Activated effector memory CD4-positive, alpha-beta T cell treated with anti-CD3 and anti-CD28 coated beads, Interleukin-2, amount 50 U/mL, for 16 hours (primary cell): ENCODE measurements around the gene ABI3BP.

Experiments
- DNase-seq: peaks from one replicate; pipeline ENCODE4 v3.0.0-alpha.2; 2020

ABI3BP gene

DNA sequence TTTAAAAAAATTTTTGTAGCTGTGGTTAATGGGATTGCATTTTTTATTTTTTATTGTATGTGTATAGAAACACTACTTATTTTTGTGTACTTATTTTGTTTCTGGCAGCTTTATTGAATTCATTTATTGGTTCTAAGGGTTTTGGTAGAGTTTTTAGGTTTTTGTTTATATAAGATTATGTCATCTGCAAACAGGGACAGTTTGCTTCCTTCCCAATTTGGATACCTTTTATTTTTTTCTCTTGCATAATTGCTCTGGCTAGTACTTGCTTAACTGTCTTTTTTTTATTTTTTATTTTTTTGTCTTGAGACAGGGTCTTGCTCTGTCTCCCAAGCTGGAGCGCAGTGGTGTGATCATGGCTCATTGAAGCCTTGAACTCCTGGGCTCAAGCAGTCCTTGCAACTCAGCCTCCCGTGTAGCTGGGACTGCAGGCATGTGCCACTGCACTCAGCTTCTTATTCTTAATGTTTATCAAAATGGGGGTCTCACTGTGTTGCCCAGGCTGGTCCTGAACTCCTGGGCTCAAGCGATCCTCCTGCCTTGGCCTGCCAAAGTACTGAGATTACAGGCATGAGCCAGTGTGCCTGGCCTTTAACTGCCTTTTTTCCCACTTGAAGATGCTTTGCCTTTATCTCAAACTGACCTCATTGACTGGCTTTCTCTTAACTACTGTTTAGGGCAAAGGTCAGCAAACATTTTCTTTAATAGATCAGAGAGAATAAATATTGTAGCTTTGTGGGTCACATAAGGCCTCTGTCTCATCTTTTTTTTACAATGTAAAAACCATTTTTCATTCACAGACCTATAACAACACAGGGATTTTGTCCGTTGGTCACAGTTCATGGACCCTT, 275.4 kb downstream of the ABI3BP start:
- no peak for DNase-seq

DNA sequence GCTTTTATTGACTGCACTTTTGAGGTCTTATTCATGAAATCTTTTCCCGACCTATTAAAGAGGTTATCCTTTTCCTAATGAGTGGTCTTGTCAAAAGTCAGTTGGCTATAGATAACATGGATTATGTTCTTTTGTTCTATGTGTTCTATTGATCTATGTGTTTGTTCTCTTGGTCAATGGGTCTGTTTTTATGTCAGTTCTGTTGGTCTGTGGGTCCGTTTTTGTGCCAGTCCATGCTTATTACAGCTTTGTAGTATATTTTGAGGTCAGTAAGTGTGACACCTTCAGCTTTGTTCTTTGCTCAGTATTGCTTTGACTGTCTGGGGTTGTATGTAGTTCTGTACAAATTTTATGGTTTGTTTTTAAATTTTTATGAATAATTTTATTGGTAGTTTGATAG, 276.2 kb downstream of the ABI3BP start:
- no peak for DNase-seq

DNA sequence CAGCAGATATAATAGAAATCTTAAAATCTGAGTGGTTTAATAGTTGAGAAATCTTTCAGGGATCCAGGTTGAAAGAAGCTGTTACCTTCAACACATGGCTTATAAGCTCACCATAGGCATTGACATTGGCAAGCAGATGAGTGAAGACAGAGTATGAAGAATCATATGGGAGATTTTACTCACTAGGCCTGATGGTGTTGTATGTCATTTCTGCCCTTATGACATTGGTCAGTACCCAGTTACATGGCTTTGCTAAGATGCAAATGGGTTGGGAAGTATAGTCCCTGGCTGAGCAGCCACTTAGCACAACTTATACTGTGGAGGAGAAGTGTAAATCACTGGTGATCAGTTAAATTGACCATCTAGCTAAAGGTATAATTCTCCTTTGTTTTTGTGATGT, 278.0 kb downstream of the ABI3BP start:
- DNase-seq: no peak

DNA sequence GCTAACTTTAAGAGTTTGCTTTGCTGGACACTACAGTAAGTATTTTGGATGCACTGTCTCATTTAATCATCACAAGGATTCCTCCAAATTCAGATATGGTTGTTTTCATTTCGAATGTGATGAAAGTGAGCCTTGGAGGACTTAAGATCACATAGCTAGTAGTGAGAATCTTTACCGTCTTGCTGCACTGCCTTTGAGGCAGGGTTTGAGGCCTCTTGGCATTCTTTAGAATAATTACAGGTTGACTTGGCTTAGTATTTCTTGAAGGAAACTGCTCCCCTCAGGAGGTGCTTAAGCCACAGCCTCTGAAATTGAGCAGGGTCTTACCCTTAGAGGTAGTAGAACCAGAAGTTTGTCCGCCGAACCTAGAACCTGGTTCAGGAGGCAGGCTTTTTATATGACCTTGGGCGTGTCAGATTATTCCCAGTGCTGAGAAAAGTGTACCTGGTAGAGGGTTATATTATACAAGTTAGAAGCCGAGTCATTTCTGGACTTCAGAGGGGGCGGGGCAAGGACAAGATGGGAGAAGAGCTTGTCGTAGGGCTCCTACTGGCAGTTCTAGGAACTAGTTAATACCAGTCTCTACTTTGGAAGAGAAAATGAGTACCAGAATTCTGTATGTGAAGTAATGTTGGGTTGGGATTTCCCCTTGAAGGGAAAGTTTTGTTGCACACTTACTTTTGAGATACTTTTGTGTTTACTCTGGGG, 282.8 kb downstream of the ABI3BP start:
- DNase-seq: peak; percentile 87

DNA sequence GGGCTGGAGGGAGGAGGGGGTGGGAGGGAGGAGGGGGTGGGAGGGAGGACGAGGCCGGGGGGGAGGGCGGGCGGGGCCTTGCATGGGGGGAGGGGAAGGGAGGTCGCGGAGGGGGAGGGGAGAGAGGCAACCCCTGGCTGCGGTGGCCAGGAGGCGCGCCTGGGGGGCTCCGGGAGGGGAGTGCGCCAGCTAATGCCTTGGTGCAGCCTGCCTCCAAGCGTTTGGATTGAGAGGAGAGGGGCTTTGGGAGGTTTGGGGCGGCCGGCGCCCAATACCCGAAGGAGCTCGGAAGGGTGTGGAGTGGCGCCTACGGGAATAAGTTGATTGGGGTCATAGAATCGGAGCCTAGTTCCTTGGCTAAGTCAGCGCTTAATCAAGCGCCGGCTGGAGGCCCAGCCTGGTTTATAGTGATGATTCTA, 283.4 kb downstream of the ABI3BP start:
- DNase-seq: peak; percentile 76

DNA sequence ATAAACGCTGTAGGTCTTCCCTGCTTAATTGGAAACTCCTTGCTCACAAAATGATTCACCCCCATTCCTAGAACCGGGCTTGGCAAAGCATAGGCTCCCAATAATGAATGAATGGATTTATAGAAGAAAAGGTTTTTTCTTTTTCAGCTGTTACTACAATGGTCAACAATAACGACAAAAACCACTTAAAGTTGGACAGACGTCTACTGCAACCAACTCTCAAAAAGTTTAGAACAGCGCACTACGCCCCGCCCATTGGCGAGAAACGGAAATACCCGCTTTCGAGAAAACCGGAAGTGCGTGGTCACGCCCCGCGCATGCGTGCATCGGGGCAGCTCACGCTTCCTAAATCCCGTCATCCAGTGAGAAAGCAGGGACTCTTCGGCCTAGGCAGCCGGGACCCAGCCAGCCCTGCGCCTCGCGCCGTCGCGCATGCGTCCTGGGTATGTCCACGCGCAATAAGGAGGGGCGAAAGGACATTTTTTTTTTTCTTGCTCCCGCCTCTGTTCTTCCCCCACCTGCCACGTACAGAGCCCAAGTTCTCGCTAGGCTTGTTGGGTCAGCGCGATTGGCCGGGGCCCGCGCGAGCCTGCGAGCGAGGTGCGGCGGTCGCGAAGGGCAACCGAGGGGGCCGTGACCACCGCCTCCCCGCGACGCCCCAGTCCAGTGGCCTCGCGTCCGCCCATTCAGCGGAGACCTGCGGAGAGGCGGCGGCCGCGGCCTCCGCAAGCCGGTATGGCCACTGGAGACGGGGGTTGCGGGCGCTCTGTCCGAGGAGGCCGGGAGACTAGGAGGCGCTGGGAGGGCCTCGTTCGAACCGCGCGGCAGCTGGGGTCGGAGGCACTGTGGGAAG, 284.0 kb downstream of the ABI3BP start, which contains the start of gene TFG:
Gene TFG (plus strand): TSS at position 506 of the 853 bp plus-strand sequence. CDS start 4,192 bp downstream, outside the sequence.
- peak; percentile 99 for DNase-seq

DNA sequence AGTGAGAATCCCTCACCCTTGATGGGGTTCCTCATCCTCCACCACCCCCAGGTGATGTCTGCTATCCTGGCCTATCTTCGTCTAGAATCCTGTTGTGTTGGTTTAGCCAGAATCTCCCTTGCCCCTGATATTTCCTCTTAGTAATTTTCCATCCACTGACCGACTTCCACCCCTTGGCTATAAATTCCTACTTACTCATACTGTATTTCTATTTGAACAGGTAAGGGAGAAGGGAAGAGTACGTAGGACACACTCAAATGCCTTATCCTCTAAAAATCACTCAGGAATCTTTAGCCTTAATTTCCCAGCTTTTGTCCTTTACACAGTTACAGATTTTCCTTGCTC, 284.6 kb downstream of the ABI3BP start:
- DNase-seq: no peak

DNA sequence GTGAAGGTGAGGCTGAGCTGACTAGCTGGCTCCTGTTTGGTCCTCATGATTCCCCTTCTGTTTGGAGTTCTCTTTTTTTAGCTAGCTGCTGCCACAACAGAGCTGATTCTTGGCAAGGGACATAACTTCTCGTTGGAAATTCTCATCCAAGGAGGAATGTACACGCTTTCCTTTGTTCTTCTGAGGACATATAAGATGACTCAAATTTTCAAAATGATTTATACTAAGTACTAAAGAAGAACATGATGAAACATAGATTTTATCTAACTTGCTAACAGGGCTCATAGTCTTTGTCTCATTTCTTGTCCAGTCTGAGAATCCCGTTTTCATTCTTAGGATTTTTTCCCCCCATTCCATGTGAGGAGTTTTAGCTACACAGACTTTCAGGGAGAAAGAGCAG, 286.9 kb downstream of the ABI3BP start:
- no peak for DNase-seq

DNA sequence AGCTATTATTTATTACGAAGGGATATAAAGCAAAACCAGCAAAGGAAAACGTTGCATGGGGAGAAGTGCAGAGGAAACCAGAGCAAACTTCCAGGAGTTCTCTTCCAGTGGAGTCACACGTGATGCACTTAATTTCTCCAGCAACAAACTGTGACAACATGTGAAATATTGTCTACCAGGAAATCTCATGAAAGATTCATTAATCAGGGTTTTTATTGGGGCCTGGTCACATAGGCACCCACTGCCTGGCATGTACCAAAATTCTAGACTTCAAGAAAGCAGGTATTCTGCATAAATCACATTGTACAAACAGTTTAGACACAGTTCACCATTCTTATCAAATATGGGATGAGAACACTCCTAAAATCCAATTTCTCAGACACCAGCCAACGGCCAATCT, 289.4 kb downstream of the ABI3BP start:
- DNase-seq: no peak

DNA sequence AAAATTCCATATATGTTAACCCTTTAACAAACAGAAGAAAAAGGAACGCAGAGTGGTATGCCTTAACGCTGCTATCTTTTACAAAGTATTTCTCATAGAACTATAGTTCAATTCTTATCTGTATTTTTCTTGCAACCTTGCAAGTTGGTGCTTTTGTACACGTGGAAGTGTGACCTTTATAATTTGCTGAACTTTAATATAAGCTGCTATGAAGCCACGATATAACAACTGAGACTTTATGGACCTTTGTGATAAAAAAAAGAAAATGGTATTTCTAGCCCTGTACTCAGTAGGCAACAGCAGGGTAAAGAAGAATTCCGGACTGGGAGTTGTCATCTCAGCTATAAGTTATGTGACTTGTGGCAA, 290.3 kb downstream of the ABI3BP start:
- no peak for DNase-seq

DNA sequence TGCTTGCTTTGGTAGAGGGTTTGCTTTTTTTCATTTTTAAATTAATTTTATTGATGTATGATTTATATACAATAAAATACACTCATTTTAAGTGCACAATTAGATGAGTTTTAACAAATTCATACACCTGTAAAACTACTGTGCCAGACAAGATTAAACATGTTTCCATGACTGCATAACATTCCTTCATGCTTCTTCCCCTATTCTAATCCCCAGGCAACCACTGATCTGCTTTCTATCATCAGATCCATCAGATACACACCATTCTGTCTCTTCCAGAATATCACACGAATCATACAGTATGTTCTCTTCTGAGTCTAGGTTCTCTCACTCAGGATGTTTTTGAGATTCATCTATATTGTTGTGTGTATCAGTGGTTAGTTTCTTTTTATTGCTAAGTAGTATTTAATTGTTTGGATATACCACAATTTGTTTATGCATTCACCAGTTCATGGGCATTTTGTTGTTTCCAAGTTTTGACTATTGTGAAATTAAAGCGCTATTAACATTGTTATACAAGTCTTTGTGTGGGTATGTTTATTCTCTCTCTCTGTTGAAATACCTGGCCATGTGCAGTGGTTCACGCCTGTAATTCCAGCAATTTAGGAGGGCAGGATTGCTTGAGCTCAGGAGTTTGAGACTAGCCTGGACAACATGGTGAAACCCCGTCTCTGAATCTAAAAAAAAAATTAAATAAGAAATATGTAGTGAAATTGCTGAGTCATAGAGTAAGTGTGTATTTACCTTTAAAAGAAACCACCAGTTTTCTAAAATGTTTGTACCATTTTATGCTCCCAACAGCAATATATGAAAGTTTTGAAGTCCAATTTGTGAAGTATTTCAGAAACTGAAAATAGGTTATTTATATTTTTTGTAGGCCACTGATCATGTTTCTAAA, 290.9 kb downstream of the ABI3BP start:
- no peak for DNase-seq

DNA sequence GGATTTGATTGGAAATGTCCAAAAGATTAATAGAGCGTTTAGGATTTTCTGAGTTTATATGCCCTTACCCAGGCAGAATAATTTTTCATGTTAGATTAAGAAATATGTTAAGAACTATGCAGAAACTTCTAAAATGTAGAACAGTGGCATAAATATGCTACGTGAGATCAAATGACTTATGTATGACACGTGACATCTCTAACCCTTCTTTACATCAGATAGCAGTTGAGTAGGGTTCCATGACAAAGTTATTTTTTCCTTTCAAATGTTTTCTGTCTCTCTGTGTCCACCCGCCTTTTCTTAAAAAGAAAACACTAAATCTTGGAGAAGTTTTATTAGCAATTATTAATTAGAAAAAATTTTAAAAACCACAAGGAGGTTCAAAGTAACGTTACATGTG, 292.5 kb downstream of the ABI3BP start:
- no peak for DNase-seq
